GM19099 (cell line): Measurements from ENCODE around the gene TAS1R3.

Experiments
- POLR2A ChIP-seq: IDR thresholded peaks from 3 replicates; pipeline ENCODE4 v1.6.1; 2011; ENCODE audit warnings: low read depth; ENCODE audit not compliant: insufficient read length; ENCODE audit errors: extremely low read depth

The TAS1R3 gene

DNA sequence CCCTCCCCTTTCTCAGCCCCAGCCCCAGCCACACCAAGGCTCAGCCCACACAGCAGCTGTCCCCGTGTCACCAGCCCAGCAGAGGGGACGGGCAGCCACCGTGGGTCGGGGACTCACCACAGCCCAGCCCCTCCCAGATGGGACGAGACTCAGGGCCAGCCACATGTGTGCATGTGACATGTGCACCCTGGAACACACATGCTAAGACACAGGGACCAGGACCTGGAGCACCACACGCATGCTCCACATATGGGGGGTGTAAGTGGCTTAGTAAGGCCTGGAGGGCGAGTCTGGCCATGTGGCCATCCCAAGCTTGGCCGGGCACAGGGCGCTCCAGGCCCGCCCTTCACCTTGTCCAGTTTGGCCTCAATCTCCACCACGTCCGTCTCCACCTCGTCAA is 27.3 kb upstream of the TAS1R3 start:
- TF ChIP-seq POLR2A: no peak

DNA sequence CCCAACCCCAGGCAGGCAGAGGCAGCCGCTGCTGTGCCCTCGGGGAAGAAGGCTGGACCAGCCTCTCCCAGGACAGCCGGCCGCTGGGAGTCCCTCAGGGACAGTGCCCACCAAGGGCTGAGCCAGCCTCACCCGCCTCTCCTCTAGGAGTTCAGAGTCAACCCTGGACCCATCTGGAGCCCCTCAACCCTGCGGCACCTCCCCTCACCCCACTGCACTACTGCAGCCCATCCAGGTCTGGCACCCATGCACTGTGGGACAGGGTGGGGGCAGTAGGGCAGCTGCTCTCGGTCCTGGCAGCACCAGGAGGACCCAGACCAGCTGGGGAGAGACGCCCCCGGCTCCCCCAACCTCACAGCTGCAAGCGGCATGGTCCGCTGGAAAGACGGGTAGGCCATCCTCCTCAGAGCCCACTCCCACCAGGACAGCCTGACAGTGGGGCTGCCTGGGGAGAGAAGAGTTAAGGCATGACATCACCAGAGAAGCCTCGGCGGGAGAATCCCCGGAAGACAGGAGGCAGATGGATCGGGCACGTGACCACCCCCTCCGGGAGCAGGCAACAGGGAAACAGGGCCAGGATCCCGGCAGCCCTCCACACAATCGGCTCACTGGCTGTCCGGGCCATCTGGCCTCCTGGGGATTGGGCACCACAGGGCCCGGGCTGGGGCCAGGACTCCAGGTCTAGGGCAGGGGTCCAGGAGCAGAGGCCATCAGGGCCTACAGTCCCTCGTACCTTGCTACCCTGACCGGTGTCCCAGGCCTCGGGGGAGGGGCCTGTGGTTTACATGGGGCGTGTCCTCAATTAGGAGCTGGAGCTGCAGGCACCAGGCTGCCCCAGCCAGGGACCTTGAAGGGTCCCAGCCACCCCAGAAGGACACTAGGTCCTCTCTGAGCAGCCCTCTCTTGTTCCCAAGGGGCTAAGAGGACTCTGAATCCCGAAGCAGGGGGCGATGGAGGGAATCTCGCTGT is 26.5 kb upstream of the TAS1R3 start:
- no peak for TF ChIP-seq POLR2A

- TF ChIP-seq POLR2A: peak; percentile 42
Observed at GRCh38 chr1:1305300-1306069, 25.6 kb upstream of the TAS1R3 start.

DNA sequence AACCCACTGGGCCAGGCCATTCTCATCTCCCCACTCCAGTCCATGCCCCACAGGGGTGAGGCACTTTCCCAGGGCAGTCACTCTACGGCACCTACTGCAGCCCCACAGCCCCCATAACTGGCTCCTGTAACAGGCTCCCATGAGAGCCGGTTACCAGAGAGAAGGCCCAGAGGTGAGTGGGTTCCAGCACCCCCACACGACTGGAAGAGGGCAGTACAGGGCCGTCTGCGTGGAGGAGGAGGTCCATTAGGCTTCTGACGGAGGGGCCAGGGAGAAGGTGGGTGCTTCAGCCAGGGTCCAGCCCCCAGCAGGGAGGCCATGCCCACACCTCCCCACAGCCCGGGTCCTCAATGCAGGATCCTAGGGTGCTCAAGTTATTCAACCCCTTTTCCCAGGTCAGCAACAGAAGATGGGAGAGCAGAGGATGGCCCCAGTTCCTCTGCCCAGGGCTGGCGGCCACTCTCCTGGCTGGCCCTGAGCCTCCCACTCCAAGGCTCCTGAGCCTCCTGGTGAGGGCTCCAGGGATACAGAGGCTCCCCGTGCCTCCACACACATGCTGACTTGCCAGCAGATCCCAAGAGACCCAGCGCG is 24.9 kb upstream of the TAS1R3 start:
- no peak for TF ChIP-seq POLR2A

GRCh38 chr1:1306661-1307260 is 24.3 kb upstream of the TAS1R3 start:
- TF ChIP-seq POLR2A: no peak

DNA sequence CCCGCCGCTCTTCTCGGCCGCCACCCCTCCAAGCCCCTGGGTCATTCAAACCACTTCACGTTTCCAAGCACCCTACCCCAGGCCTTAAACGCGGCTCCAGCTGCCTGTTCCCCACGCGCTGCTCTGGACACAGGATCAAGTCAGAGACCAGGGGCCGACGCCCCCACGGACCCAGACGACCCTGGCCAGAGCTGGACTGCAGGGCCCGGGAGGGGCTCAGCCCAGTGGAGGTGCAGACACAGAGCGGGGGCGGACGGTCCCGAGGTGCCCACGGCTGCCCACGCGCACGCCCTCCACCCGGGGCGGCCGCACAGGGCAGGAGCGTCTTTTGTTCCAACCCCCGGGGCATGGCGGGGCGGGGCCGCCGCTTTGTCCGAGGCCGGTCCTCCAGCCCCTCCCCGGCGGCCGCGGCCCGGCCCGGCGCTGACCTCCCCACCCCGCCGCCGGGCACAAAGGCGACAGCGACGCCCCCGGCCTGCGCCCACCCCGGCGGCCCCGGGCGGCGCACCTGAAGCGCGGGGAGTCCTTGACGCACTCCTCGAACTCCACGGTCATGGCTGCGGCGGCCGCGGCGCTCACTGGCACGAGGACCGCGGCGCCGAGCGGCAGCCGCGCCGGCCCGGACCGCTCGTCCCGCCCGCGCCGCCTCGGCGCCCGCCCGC is 23.7 kb upstream of the TAS1R3 start:
- TF ChIP-seq POLR2A: no peak

DNA sequence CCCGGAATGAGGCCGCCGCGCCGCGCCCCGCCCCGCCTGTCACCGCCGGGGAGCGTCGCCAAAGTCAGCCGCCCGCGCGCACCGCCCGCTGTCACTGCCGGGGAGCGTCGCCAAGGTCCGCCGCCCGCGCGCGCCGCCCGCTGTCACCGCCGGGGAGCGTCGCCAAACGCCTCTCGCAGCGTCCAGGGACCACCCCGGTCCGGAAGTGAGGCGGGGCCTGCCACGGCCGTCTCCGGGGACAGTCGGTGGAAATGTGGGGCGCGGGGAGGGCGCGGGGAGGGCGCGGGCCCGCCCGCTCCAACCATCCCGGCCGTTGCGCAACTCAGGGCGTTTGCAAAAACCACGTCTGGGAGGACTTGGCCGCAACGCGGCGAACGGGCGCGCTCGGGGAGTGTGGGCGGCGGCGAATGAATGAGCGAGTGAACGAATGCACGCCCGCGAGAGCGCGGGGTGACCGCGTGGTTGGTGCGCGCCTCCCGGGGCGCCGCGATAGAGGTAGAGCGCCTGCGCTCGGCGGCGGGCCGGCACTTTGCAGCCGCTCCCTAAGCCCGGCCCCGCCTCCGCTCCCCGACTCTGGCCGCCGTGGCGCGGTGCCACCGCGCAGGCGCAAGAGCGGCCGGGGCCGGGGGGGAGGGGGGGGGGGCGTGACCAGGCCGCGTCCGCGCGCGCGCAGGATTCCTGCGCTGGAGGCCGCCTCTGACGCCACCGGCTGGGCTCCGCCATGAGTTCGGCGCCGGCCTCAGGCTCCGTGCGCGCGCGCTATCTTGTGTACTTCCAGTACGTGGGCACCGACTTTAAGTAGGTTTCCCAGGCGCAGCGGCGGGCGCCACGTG is 22.9 kb upstream of the TAS1R3 start, which contains the start of the genes ACAP3 and PUSL1:
Gene ACAP3, minus strand, starts transcription at position 8 of the 833 bp plus-strand sequence. CDS start 115 bp downstream, outside the sequence.
Gene PUSL1, plus strand, starts transcription at position 675 of the 833 bp plus-strand sequence. Its CDS starts 47 bp downstream, at position 722.
- TF ChIP-seq POLR2A: peak; percentile 51

GRCh38 chr1:1308756-1309250 is 22.3 kb upstream of the TAS1R3 start:
- TF ChIP-seq POLR2A: no peak

DNA sequence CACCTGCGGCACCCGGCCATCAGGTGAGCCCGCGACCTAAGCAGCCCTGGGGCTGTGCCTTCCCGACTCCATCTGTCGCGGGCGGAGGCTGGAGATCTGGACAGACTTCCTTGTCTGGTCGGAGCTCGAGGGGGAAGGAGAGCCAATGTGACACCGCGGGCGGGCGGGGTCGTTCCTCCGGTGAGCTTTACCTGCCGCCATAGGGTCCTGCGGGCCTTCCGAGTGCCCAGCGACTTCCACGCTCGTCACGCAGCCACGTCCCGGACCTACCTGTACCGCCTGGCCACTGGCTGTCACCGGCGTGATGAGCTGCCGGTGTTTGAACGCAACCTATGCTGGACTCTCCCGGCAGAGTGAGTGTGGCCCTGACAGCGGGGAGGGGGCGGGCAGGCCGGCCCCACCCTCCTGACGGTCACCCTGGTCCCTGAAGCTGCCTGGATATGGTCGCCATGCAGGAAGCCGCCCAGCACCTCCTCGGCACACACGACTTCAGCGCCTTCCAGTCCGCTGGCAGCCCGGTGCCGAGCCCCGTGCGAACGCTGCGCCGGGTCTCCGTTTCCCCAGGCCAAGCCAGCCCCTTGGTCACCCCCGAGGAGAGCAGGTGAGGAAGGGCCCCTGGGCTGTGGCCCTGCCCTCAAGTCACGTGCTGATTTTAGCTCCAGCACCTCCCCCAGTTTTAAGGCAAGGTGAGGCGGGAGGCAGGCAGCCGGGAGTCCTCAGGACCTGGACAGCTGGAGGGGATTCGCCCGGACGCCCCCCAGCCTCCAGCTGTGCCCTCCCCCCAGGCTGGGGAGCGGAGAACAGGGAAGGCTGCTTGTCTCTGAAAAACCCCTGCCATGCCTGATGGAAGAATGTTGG is 21.6 kb upstream of the TAS1R3 start:
- TF ChIP-seq POLR2A: no peak

GRCh38 chr1:1310109-1310385 is 21.0 kb upstream of the TAS1R3 start:
- no peak for TF ChIP-seq POLR2A

- no peak for TF ChIP-seq POLR2A
Observed at GRCh38 chr1:1310476-1311053, 20.5 kb upstream of the TAS1R3 start.
